Parathyroid adenoma (tissue), 2 donors: ENCODE measurements around the gene EXOSC10.

Source experiments
- H2AFZ ChIP-seq: fragments of 300-600 bp; sonication (generic); one replicate; pipeline ENCODE4 v1.7.0; 2017; ENCODE audit warnings: antibody characterized with exemption, mild to moderate bottlenecking
- H3K27ac ChIP-seq: fragments of 300-600 bp; sonication (generic); one replicate; pipeline ENCODE4 v1.7.0; 2017
- H3K27me3 ChIP-seq: fragments of 300-600 bp; sonication (generic); one replicate; pipeline ENCODE4 v1.7.0; 2017; ENCODE audit warnings: low read length; ENCODE audit not compliant: control insufficient read depth, insufficient read depth
- H3K36me3 ChIP-seq: fragments of 300-600 bp; sonication (generic); one replicate; pipeline ENCODE4 v1.7.0; 2017; ENCODE audit warnings: low read length; ENCODE audit not compliant: control insufficient read depth, insufficient read depth
- H3K4me1 ChIP-seq: fragments of 300-600 bp; sonication (generic); one replicate; pipeline ENCODE4 v1.7.0; 2017; ENCODE audit warnings: control low read depth
- H3K4me2 ChIP-seq: fragments of 300-600 bp; sonication (generic); one replicate; pipeline ENCODE4 v1.7.0; 2017; ENCODE audit warnings: low read length
- H3K4me3 ChIP-seq: fragments of 300-600 bp; sonication (generic); one replicate; pipeline ENCODE4 v1.7.0; 2017; ENCODE audit warnings: low read depth, low read length
- H3K79me2 ChIP-seq: fragments of 300-600 bp; sonication (generic); one replicate; pipeline ENCODE4 v1.7.0; 2017; ENCODE audit warnings: control low read depth
- H3K9ac ChIP-seq: fragments of 300-600 bp; sonication (generic); one replicate; pipeline ENCODE4 v1.7.0; 2017; ENCODE audit warnings: mild to moderate bottlenecking
- H3K9me3 ChIP-seq: fragments of 300-600 bp; sonication (generic); one replicate; pipeline ENCODE4 v1.7.0; 2017; ENCODE audit warnings: low read length; ENCODE audit not compliant: control insufficient read depth
- CTCF ChIP-seq: fragments of 300-600 bp; sonication (generic); IDR thresholded peaks from one replicate; pipeline ENCODE4 v1.7.0; 2017; ENCODE audit warnings: antibody characterized with exemption, mild to moderate bottlenecking
- donor health status: primary hyperparathyroidism.

The EXOSC10 gene

GRCh38 chr1:11026052-11026451, 73.6 kb downstream of the EXOSC10 start:
- no peak for TF ChIP-seq CTCF
- H3K36me3 ChIP-seq, result no peaks in the 10 kb centered on the region
- no peaks in the 10 kb centered on the region for H3K4me1 ChIP-seq

GRCh38 chr1:11025618-11026017, 74.1 kb downstream of the EXOSC10 start:
- no peaks in the 10 kb centered on the region for H3K27me3 ChIP-seq
- no peak overlapping the region for H3K4me3 ChIP-seq
- H3K79me2 ChIP-seq, result no peaks in the 10 kb centered on the region
- H3K4me2 ChIP-seq, result no peak overlapping the region
- no peak for TF ChIP-seq CTCF
- no peaks in the 10 kb centered on the region for H3K4me1 ChIP-seq
- no peak overlapping the region for H2AFZ ChIP-seq
- H3K36me3 ChIP-seq, result no peaks in the 10 kb centered on the region
- H3K27ac ChIP-seq, result no peak overlapping the region
- no peaks in the 10 kb centered on the region for H3K9me3 ChIP-seq
- H3K9ac ChIP-seq, result no peak overlapping the region

More at GRCh38 chr1:11026052-11026451, 73.6 kb downstream of the EXOSC10 start:
- Histone ChIP-seq H3K27ac (no peak overlapping the region), H3K79me2 (no peaks in the 10 kb centered on the region), H3K9me3 (no peaks in the 10 kb centered on the region), H3K4me2 (no peak overlapping the region), H2AFZ (no peak overlapping the region), H3K4me3 (no peak overlapping the region), H3K27me3 (no peaks in the 10 kb centered on the region), H3K9ac (no peak overlapping the region)

DNA sequence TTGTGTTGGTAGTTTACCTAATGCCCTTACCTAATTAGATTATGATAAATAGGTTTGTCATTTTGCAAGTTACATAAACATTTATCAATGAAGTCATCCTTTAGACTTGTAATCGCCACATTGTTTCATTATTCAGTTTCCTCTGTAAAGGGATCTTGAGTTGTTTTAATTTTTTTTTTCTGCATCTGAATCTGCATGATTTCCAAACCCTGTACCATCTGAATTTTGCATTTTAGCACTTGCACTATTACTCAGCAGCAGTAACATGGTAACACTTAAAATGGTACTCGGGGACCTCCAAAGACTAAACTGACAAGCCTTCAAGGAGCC, 74.8 kb downstream of the EXOSC10 start:
- Histone ChIP-seq H3K4me1 (no peaks in the 10 kb centered on the region), H3K27ac (no peak overlapping the region), H3K27me3 (no peaks in the 10 kb centered on the region), H3K36me3 (no peaks in the 10 kb centered on the region), H3K4me2 (no peak overlapping the region), H3K79me2 (no peaks in the 10 kb centered on the region), H3K9ac (no peak overlapping the region), H2AFZ (no peak overlapping the region), H3K9me3 (no peaks in the 10 kb centered on the region), H3K4me3 (no peak overlapping the region)
- TF ChIP-seq CTCF, result no peak

- Histone ChIP-seq H3K4me2 (no peak overlapping the region), H3K27ac (no peak overlapping the region), H3K79me2 (no peaks in the 10 kb centered on the region), H3K9me3 (no peaks in the 10 kb centered on the region), H3K4me1 (no peaks in the 10 kb centered on the region), H2AFZ (no peak overlapping the region), H3K36me3 (no peaks in the 10 kb centered on the region), H3K9ac (no peak overlapping the region), H3K4me3 (no peak overlapping the region), H3K27me3 (no peaks in the 10 kb centered on the region)
- no peak for TF ChIP-seq CTCF
Measured at GRCh38 chr1:11024154-11024873, 75.4 kb downstream of the EXOSC10 start.

DNA sequence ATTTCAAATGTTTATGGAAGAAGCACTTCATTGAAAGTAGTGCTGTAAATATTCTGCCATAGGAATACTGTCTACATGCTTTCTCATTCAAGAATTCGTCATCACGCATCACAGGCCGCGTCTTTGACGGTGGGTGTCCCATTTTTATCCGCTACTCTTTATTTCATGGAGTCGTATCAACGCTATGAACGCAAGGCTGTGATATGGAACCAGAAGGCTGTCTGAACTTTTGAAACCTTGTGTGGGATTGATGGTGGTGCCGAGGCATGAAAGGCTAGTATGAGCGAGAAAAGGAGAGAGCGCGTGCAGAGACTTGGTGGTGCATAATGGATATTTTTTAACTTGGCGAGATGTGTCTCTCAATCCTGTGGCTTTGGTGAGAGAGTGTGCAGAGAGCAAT, 76.5 kb downstream of the EXOSC10 start:
- Histone ChIP-seq H3K27me3 (no peaks in the 10 kb centered on the region), H3K9me3 (no peaks in the 10 kb centered on the region), H3K9ac (no peak overlapping the region), H3K36me3 (no peaks in the 10 kb centered on the region), H3K4me2 (no peak overlapping the region), H3K4me3 (no peak overlapping the region), H3K79me2 (no peaks in the 10 kb centered on the region), H2AFZ (no peak overlapping the region), H3K27ac (no peak overlapping the region), H3K4me1 (no peaks in the 10 kb centered on the region)
- TF ChIP-seq CTCF, result no peak
